Measurements from ENCODE around the gene MED13L. TPM values are rescaled to one million over a fixed set of nuclear protein-coding genes. Genes with fewer than 3 reads are reported as not detected.

MED13L gene
- total RNA-seq, 4 donors from 2014 or later = 153 to 251 (median 194) TPM

- no peak for ATAC-seq (ENCODE audit: low FRiP score)
- no peak for TF ChIP-seq CTCF (IDR thresholded peaks at IDR 0.05)
- DNase-seq (ENCODE audit: low spot score) = no peak
Observed at GRCh38 chr12:115973968-115974724, 303.3 kb downstream of the MED13L start.

DNA sequence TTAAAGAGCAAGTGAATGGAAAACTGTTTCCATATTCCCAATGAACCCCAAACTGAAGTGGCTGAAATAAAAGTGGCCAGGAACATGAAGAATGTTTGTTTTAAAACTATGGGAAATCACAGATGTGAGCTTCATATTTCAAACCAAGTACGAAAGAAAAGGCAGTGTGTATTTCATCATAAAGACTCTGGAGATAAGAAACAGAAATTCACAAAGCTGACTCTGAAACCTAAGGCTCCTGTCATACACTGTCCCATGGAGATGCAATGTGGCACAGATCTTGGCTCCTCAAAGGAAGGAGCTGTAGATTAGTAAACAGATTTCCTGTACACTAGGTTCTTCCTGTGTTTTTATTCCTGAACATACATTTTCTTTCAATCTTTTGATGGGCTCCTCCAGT is 304.4 kb downstream of the MED13L start:
- no peak for DNase-seq (ENCODE audit: low spot score)
- no peak for ATAC-seq (ENCODE audit: low FRiP score)
- TF ChIP-seq CTCF (IDR thresholded peaks at IDR 0.05) = no peak

DNA sequence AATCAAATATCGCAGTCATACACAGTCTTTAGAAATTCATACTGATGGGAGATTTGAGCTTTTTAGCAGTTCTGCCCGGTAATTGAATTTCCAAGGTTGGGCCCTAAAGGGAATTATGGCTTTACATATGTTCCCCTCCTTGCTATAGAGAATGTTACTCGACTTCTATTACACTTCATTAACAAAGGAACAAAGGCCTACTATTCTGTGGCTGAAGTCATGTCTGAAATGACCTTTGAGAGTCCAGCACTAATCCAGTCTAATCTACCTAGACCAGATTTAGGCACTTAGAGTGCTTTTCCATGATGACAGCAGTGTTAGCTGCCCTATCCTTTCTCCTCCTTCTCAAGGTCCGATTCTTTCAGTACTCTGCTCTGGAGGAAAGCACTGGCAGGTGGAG is 305.3 kb downstream of the MED13L start:
- DNase-seq (ENCODE audit: low spot score) (no peak), ATAC-seq (ENCODE audit: low FRiP score) (no peak)
- TF ChIP-seq CTCF (IDR thresholded peaks at IDR 0.05) = no peak

DNA sequence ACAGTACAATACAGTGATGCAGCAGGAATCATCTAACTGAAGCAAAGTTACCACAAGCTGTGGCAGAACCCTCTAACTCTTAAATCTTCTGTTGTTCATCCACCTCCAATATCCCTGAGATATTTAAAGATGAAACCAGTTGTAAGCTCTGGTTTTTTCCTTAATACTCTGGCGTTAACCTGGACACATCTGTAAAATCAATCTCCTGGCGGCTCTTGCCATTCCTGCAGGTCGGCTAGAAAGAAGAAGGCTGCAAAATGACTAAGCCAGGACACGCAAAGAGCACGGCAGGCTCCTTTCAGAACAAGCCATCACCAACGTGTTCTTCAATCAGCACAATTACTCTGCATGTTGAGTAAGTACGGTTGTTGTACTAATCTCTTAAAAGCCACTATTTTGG is 309.3 kb downstream of the MED13L start:
- DNase-seq (ENCODE audit: low spot score) (no peak), ATAC-seq (ENCODE audit: low FRiP score) (no peak)
- TF ChIP-seq CTCF (IDR thresholded peaks at IDR 0.05) = no peak

DNA sequence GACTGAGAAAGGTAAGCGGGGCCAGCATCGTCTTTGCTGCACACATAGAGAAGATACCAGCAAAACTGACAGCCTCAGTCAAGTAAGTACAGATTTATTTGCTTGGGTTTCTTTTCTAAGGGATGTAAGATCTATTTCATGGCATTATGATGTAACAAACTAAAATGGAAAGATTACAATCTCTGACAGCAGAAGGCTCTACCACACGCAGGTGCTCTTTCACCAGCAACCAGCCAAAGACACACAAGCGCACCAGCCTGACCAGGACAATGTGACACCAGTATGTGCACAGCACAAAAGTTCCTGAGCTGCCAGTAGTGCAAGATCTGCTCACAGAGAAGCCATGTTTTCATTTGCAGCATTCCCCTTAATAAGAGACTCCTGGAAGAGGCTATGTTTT is 311.1 kb downstream of the MED13L start:
- TF ChIP-seq CTCF (IDR thresholded peaks at IDR 0.05) = no peak
- no peak for DNase-seq (ENCODE audit: low spot score)
- no peak for ATAC-seq (ENCODE audit: low FRiP score)

- TF ChIP-seq CTCF (IDR thresholded peaks at IDR 0.05) = no peak
- no peak for DNase-seq (ENCODE audit: low spot score)
- no peak for ATAC-seq (ENCODE audit: low FRiP score)
Observed at GRCh38 chr12:115964626-115965025, 312.9 kb downstream of the MED13L start.

GRCh38 chr12:115964214-115964613 is 313.3 kb downstream of the MED13L start:
- ATAC-seq (ENCODE audit: low FRiP score) = no peak
- TF ChIP-seq CTCF (IDR thresholded peaks at IDR 0.05) = no peak
- no peak for DNase-seq (ENCODE audit: low spot score)

All from omental fat pad (tissue), 4 donors.